NCI-H2081 treated with DMSO at 0.1 percent for 48 hours (cell line): ENCODE measurements around the gene LPCAT1.

ENCODE experiments used
- DNase-seq: peaks from one replicate; lab custom pipeline; 2025; lab: John Stamatoyannopoulos, UW

Gene LPCAT1

GRCh38 chr5:1497795-1498622 lies 25.8 kb downstream of the LPCAT1 start:
- no peak for DNase-seq

GRCh38 chr5:1497242-1497777 lies 26.4 kb downstream of the LPCAT1 start:
- DNase-seq: no peak

- DNase-seq: no peak
These were observed 28.2 kb downstream of the LPCAT1 start for GRCh38 chr5:1495525-1495897.

- DNase-seq: no peak
These were observed 28.8 kb downstream of the LPCAT1 start for GRCh38 chr5:1494780-1495524.

- DNase-seq: no peak
These were observed 29.8 kb downstream of the LPCAT1 start for GRCh38 chr5:1493941-1494340.

- no peak for DNase-seq
These were observed 30.3 kb downstream of the LPCAT1 start for GRCh38 chr5:1493413-1493812.

- no peak for DNase-seq
These were observed 31.0 kb downstream of the LPCAT1 start for GRCh38 chr5:1492757-1493156.

- DNase-seq: no peak
These were observed 33.4 kb downstream of the LPCAT1 start for GRCh38 chr5:1490376-1490775.

- no peak for DNase-seq
These were observed 34.0 kb downstream of the LPCAT1 start for GRCh38 chr5:1489754-1490153.

GRCh38 chr5:1488882-1489680 lies 34.7 kb downstream of the LPCAT1 start:
- DNase-seq: no peak

GRCh38 chr5:1487079-1487764 lies 36.5 kb downstream of the LPCAT1 start:
- no peak for DNase-seq

- no peak for DNase-seq
These were observed 37.5 kb downstream of the LPCAT1 start for GRCh38 chr5:1486271-1486670.

- DNase-seq: no peak
These were observed 38.1 kb downstream of the LPCAT1 start for GRCh38 chr5:1485579-1486118.

- DNase-seq: no peak
These were observed 38.8 kb downstream of the LPCAT1 start for GRCh38 chr5:1484730-1485578.

GRCh38 chr5:1483856-1484729 lies 39.7 kb downstream of the LPCAT1 start:
- DNase-seq: no peak

GRCh38 chr5:1483064-1483463 lies 40.7 kb downstream of the LPCAT1 start:
- no peak for DNase-seq

- DNase-seq: no peak
These were observed 41.8 kb downstream of the LPCAT1 start for GRCh38 chr5:1481959-1482331.

- DNase-seq: no peak
These were observed 42.3 kb downstream of the LPCAT1 start for GRCh38 chr5:1481266-1481958.

- no peak for DNase-seq
These were observed 43.0 kb downstream of the LPCAT1 start for GRCh38 chr5:1480806-1481205.
